DOHH2 (cell line): ENCODE results near the gene RXFP2.
A peak's percentile ranks its signal among the peaks of the same experiment; 100 is the strongest.

Experiments
- H3F3A ChIP-seq: fragments of 200-600 bp; sonication (generic), shearing (Covaris generic); 2 replicates; pipeline ENCODE4 v1.6.0; 2016; ENCODE audit warnings: antibody characterized with exemption, mild to moderate bottlenecking; ENCODE audit not compliant: control insufficient read depth, insufficient read depth
- H3K27ac ChIP-seq: fragments of 200-600 bp; sonication (generic); 2 replicates; pipeline ENCODE4 v1.5.1; 2014; ENCODE audit warnings: low read depth, mild to moderate bottlenecking, low read length, moderate library complexity
- H3K27me3 ChIP-seq: fragments of 200-600 bp; sonication (generic); 2 replicates; pipeline ENCODE4 v1.6.1; 2014; ENCODE audit warnings: mild to moderate bottlenecking, low read length, mixed read lengths; ENCODE audit not compliant: control insufficient read depth
- H3K36me3 ChIP-seq: fragments of 200-600 bp; sonication (generic); 2 replicates; pipeline ENCODE4 v1.6.1; 2014; ENCODE audit warnings: mild to moderate bottlenecking, low read length, moderate library complexity, mixed read lengths; ENCODE audit not compliant: control insufficient read depth
- H3K4me1 ChIP-seq: fragments of 200-600 bp; sonication (generic); 2 replicates; pipeline ENCODE4 v1.6.1; 2014; ENCODE audit warnings: mild to moderate bottlenecking, low read length, mixed read lengths; ENCODE audit not compliant: control insufficient read depth
- H3K4me2 ChIP-seq: fragments of 200-600 bp; sonication (generic); 2 replicates; pipeline ENCODE4 v1.6.0; 2014; ENCODE audit warnings: mild to moderate bottlenecking, low read length, moderate library complexity
- H3K4me3 ChIP-seq: fragments of 200-600 bp; sonication (generic); 2 replicates; pipeline ENCODE4 v1.5.1; 2014; ENCODE audit warnings: mild to moderate bottlenecking, low read length, mixed read lengths
- H3K79me2 ChIP-seq: fragments of 200-600 bp; sonication (generic); 2 replicates; pipeline ENCODE4 v1.6.1; 2014; ENCODE audit warnings: mild to moderate bottlenecking, low read length, mixed read lengths; ENCODE audit not compliant: control insufficient read depth
- H3K9me2 ChIP-seq: fragments of 200-600 bp; sonication (generic); replicated peaks from 2 replicates; pipeline ENCODE4 v1.6.1; 2014; ENCODE audit warnings: mild to moderate bottlenecking, low read length, mixed read lengths; ENCODE audit not compliant: control insufficient read depth
- H3K9me3 ChIP-seq: fragments of 200-600 bp; sonication (generic); 2 replicates; pipeline ENCODE4 v1.6.1; 2014; ENCODE audit warnings: antibody characterized with exemption, low read length, mixed read lengths; ENCODE audit not compliant: control insufficient read depth, insufficient read depth
- H4K20me1 ChIP-seq: fragments of 200-600 bp; sonication (generic); 2 replicates; pipeline ENCODE4 v1.6.0; 2014; ENCODE audit warnings: low read depth, mild to moderate bottlenecking, antibody characterized with exemption, low read length, moderate library complexity; ENCODE audit not compliant: control insufficient read depth, insufficient read depth
- EZH2phosphoT487 ChIP-seq: fragments of 200-600 bp; sonication (generic); IDR thresholded peaks from 2 replicates; pipeline ENCODE4 v1.6.1; 2017; ENCODE audit warnings: borderline replicate concordance, mild to moderate bottlenecking, antibody characterized with exemption, low read length, moderate library complexity, mixed read lengths
- TF ChIP-seq, protein P1 (sequence below): fragments of 200-600 bp; sonication (generic); IDR thresholded peaks from one replicate; pipeline ENCODE4 v1.5.1; 2014; ENCODE audit warnings: antibody characterized with exemption, mild to moderate bottlenecking, low read depth, low read length; ENCODE audit not compliant: poor library complexity, severe bottlenecking

The RXFP2 gene, protein sequence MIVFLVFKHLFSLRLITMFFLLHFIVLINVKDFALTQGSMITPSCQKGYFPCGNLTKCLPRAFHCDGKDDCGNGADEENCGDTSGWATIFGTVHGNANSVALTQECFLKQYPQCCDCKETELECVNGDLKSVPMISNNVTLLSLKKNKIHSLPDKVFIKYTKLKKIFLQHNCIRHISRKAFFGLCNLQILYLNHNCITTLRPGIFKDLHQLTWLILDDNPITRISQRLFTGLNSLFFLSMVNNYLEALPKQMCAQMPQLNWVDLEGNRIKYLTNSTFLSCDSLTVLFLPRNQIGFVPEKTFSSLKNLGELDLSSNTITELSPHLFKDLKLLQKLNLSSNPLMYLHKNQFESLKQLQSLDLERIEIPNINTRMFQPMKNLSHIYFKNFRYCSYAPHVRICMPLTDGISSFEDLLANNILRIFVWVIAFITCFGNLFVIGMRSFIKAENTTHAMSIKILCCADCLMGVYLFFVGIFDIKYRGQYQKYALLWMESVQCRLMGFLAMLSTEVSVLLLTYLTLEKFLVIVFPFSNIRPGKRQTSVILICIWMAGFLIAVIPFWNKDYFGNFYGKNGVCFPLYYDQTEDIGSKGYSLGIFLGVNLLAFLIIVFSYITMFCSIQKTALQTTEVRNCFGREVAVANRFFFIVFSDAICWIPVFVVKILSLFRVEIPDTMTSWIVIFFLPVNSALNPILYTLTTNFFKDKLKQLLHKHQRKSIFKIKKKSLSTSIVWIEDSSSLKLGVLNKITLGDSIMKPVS

DNA sequence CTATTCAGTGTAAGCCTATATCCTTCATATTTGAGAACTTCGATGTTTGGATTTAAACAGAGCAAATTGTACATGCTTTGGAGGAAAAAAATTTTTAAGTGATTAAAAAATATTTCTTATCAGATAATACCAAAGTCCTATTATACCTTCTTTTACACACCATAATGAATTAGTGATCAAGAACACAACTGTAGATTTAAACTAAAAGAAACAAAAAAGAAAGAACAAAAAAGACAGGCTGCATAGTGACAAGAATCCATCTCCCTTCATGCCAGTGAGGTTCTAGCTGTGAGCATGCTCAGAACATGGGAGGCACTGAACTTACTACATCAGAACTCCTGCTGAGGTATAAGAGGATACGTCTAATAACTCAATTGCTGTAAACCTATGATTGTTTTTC, at the start of gene RXFP2:
TSS of gene RXFP2 (plus strand) at position 301 of the 400 bp plus-strand sequence. CDS start at position 388, 87 bp downstream.
- no peaks in the 10 kb centered on the region for H3K79me2 ChIP-seq
- no peaks in the 10 kb centered on the region for H3K4me1 ChIP-seq
- H3K36me3 ChIP-seq, result no peaks in the 10 kb centered on the region
- no peak within 1 kb of the TSS for H3K27ac ChIP-seq
- no peaks in the 10 kb centered on the region for H4K20me1 ChIP-seq
- no peaks in the 10 kb centered on the region for H3F3A ChIP-seq
- H3K9me3 ChIP-seq, result no peaks in the 10 kb centered on the region
- TF ChIP-seq, protein P1, sequence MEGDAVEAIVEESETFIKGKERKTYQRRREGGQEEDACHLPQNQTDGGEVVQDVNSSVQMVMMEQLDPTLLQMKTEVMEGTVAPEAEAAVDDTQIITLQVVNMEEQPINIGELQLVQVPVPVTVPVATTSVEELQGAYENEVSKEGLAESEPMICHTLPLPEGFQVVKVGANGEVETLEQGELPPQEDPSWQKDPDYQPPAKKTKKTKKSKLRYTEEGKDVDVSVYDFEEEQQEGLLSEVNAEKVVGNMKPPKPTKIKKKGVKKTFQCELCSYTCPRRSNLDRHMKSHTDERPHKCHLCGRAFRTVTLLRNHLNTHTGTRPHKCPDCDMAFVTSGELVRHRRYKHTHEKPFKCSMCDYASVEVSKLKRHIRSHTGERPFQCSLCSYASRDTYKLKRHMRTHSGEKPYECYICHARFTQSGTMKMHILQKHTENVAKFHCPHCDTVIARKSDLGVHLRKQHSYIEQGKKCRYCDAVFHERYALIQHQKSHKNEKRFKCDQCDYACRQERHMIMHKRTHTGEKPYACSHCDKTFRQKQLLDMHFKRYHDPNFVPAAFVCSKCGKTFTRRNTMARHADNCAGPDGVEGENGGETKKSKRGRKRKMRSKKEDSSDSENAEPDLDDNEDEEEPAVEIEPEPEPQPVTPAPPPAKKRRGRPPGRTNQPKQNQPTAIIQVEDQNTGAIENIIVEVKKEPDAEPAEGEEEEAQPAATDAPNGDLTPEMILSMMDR, result no peak
- TF ChIP-seq EZH2phosphoT487, result no peak
- no peaks in the 10 kb centered on the region for H3K9me2 ChIP-seq
- no peak within 1 kb of the TSS for H3K4me3 ChIP-seq
- peaks cover 4% of the 10 kb centered on the region for H3K27me3 ChIP-seq
- H3K4me2 ChIP-seq, result no peak within 1 kb of the TSS

DNA sequence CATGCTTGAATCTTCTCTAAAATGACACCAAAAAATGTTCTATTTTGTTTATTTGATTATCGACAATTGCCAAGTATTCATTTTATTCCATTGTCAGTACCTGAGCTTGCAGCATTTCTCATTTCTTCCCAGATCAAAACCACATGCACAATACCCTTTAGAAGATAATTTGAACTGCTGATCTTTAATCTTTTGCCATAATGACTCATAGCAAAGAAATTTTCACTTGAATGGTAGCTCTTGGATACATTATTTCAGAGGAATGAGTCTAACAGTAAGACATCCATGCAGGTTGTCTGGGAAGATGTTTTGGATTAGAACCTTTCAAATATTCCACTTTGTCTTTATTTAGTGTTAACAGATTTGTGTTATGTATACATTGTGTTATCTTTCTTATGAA, 42.0 kb upstream of the RXFP2 start:
- H3K79me2 ChIP-seq, result no peaks in the 10 kb centered on the region
- TF ChIP-seq, protein P1, result no peak
- TF ChIP-seq EZH2phosphoT487, result no peak
- H3K36me3 ChIP-seq, result no peaks in the 10 kb centered on the region

DNA sequence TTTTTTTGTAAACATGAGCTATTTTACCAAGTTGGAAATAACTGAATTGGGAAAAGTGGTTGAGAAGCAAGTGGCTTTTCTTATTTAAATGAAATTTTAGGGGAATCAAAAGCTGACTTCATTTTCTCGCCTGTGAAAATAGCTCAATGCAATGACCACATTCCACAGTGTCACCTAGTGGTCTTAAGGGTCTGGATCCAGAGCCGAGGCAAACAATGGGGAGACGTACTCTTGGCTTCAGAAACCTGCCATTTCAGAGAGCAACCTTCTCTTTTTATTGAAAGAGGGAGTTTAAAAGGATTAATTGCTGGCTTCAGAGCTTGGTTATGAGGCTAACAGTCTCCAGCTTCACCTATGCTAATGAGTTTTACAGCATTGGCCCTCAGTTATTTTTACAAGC, 39.7 kb upstream of the RXFP2 start:
- Histone ChIP-seq H3K79me2 (no peaks in the 10 kb centered on the region), H3K9me2 (no peaks in the 10 kb centered on the region), H3K4me2 (no peak overlapping the region), H3K27ac (no peak overlapping the region), H3K9me3 (no peaks in the 10 kb centered on the region), H3K4me3 (no peak overlapping the region), H4K20me1 (no peaks in the 10 kb centered on the region), H3F3A (no peaks in the 10 kb centered on the region), H3K27me3 (peaks cover 21% of the 10 kb centered on the region), H3K36me3 (no peaks in the 10 kb centered on the region), H3K4me1 (no peaks in the 10 kb centered on the region)
- TF ChIP-seq EZH2phosphoT487, result no peak
- TF ChIP-seq, protein P1, result peak; percentile 24

More for the DNA sequence above, 42.0 kb upstream of the RXFP2 start:
- no peaks in the 10 kb centered on the region for H4K20me1 ChIP-seq
- no peak overlapping the region for H3K4me3 ChIP-seq
- peaks cover 13% of the 10 kb centered on the region for H3K27me3 ChIP-seq
- no peak overlapping the region for H3K27ac ChIP-seq
- H3K9me3 ChIP-seq, result no peaks in the 10 kb centered on the region
- H3F3A ChIP-seq, result no peaks in the 10 kb centered on the region
- no peak overlapping the region for H3K4me2 ChIP-seq
- no peaks in the 10 kb centered on the region for H3K9me2 ChIP-seq
- no peaks in the 10 kb centered on the region for H3K4me1 ChIP-seq
